WTC11 (cell line): ENCODE data around the gene APMAP. TPM values are rescaled to one million over a fixed set of nuclear protein-coding genes. Genes with fewer than 3 reads are reported as not detected.

Experiments
- ATAC-seq: fragments of 200-7000 bp; cut with Tn5 transposase; 2 replicates; pipeline ENCODE4 v1.10.0; 2021; ENCODE audit warnings: mild to moderate bottlenecking, moderate library complexity
- CTCF ChIA-PET: fragments of 300-600 bp; sonication (Branson Sonifier 250); formaldehyde crosslinking; loops from one replicate; lab custom pipeline; 2021; ENCODE audit warnings: antibody characterized with exemption; lab: Charles Lee
- POLR2A ChIA-PET: fragments of 350-600 bp; sonication (Branson Sonifier 250); formaldehyde crosslinking; loops from one replicate; lab custom pipeline; 2021; ENCODE audit warnings: antibody characterized with exemption; lab: Charles Lee
- DNase-seq: peaks from one replicate; pipeline ENCODE4 v3.0.0; 2021; ENCODE audit warnings: low spot score
- H3K27ac Mint-ChIP-seq: 2 replicates; pipeline ENCODE4 v1.8.0; 2021; ENCODE audit warnings: mixed read lengths
- H3K27me3 Mint-ChIP-seq: 2 replicates; pipeline ENCODE4 v1.8.0; 2021; ENCODE audit warnings: low read depth, mild to moderate bottlenecking, moderate library complexity, mixed read lengths
- H3K36me3 Mint-ChIP-seq: 2 replicates; pipeline ENCODE4 v1.8.0; 2021; ENCODE audit warnings: mixed read lengths
- H3K4me1 Mint-ChIP-seq: 2 replicates; pipeline ENCODE4 v1.8.0; 2022; ENCODE audit warnings: mixed read lengths
- H3K4me3 Mint-ChIP-seq: 2 replicates; pipeline ENCODE4 v1.8.0; 2021; ENCODE audit warnings: mild to moderate bottlenecking, moderate library complexity, mixed read lengths
- H3K9me3 Mint-ChIP-seq: 2 replicates; pipeline ENCODE4 v1.8.0; 2021; ENCODE audit warnings: mixed read lengths
- ATF1 ChIP-seq: sonication (generic); formaldehyde crosslinking; IDR thresholded peaks from 2 replicates; pipeline ENCODE4 v1.8.1; 2023; ENCODE audit warnings: mild to moderate bottlenecking, moderate library complexity, missing genetic modification reagents
- ATF2 ChIP-seq: sonication (generic); formaldehyde crosslinking; IDR thresholded peaks from 2 replicates; pipeline ENCODE4 v1.8.1; 2022; ENCODE audit warnings: low read depth, missing genetic modification reagents, borderline replicate concordance
- CDX4 ChIP-seq: fragments of 250-450 bp; sonication (Bioruptor Pico); IDR thresholded peaks from 2 replicates; pipeline ENCODE4 v1.9.0; 2021; ENCODE audit warnings: moderate library complexity, mild to moderate bottlenecking, inconsistent platforms, borderline replicate concordance
- CTCF ChIP-seq: fragments of 200-600 bp; IDR thresholded peaks from 2 replicates; pipeline ENCODE4 v1.8.0; 2022; ENCODE audit warnings: antibody characterized with exemption
- EMX1 ChIP-seq: fragments of 250-450 bp; sonication (Bioruptor Pico); IDR thresholded peaks from 2 replicates; pipeline ENCODE4 v1.8.0; 2021; ENCODE audit warnings: mild to moderate bottlenecking
- GRHL2 ChIP-seq: fragments of 250-450 bp; sonication (Bioruptor Pico); IDR thresholded peaks from 2 replicates; pipeline ENCODE4 v1.8.0; 2022; ENCODE audit warnings: mild to moderate bottlenecking, moderate library complexity; ENCODE audit not compliant: insufficient replicate concordance, severe bottlenecking
- NFYB ChIP-seq: sonication (generic); formaldehyde crosslinking; conservative IDR thresholded peaks from 2 replicates; pipeline ENCODE4 v1.8.0; 2022; ENCODE audit warnings: low read depth, missing genetic modification reagents
- NR2C2 ChIP-seq: sonication (generic); formaldehyde crosslinking; IDR thresholded peaks from 2 replicates; pipeline ENCODE4 v1.8.0; 2022; ENCODE audit warnings: mild to moderate bottlenecking, missing genetic modification reagents
- SMAD3 ChIP-seq: sonication (generic); formaldehyde crosslinking; IDR thresholded peaks from 2 replicates; pipeline ENCODE4 v1.8.0; 2022; ENCODE audit warnings: missing genetic modification reagents, mild to moderate bottlenecking, borderline replicate concordance
- TP53 ChIP-seq: sonication (generic); formaldehyde crosslinking; IDR thresholded peaks from 2 replicates; pipeline ENCODE4 v1.8.1; 2023; ENCODE audit warnings: mild to moderate bottlenecking, missing genetic modification reagents
- ZNF121 ChIP-seq: sonication (generic); formaldehyde crosslinking; IDR thresholded peaks from 2 replicates; pipeline ENCODE4 v1.8.0; 2023; ENCODE audit warnings: missing genetic modification reagents
- ZNF138 ChIP-seq: sonication (generic); formaldehyde crosslinking; conservative IDR thresholded peaks from 2 replicates; pipeline ENCODE4 v1.8.1; 2022; ENCODE audit warnings: mild to moderate bottlenecking, moderate library complexity, missing genetic modification reagents
- total RNA-seq: library from RNA; stranded (reverse); gene quantifications from 3 replicates; pipeline ENCODE4 v1.2.3, GENCODE V29; 2021
- TF ChIP-seq, protein P1 (sequence below): sonication (generic); formaldehyde crosslinking; IDR thresholded peaks from 2 replicates; pipeline ENCODE4 v1.8.1; 2023; ENCODE audit warnings: mild to moderate bottlenecking, missing genetic modification reagents
- TF ChIP-seq, protein P2 (sequence below): sonication (generic); formaldehyde crosslinking; IDR thresholded peaks from 2 replicates; pipeline ENCODE4 v1.8.0; 2023; ENCODE audit warnings: missing genetic modification reagents, mild to moderate bottlenecking, borderline replicate concordance
- TF ChIP-seq, protein P3 (sequence below): sonication (generic); formaldehyde crosslinking; IDR thresholded peaks from 2 replicates; pipeline ENCODE4 v1.8.0; 2023; ENCODE audit warnings: missing genetic modification reagents
- TF ChIP-seq, protein P4 (sequence below): fragments of 250-450 bp; sonication (Bioruptor Pico); IDR thresholded peaks from 2 replicates; pipeline ENCODE4 v1.8.0; 2021; ENCODE audit warnings: mild to moderate bottlenecking

Gene APMAP
- total RNA-seq, 1 experiment from 2014 or later: 55.3 TPM

DNA sequence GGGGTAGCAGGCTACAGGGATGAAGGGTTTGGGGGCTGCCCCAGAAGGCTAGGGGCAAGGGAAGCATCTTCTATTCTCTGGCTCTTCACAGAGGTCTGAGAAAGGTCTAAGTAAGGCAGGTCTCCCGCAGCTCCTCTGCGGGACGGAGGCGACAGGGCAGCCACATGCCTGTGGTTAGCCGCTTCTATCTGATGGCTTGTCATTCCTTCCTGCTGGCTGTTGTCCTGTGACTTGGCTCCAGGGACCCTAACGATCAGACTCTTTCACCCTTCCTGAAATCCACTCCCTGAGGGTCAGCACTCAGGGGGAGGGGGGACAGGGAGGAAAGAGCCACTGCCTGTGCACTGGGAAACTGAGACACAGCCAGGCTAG, 42.8 kb downstream of the APMAP start:
- no peak for ATAC-seq
- Mint-ChIP-seq H3K27ac (no peak overlapping the region), H3K27me3 (peaks cover 17% of the 10 kb centered on the region), H3K36me3 (peaks cover 3% of the 10 kb centered on the region; the same call in 1 of the 2 replicates), H3K9me3 (peaks cover 38% of the 10 kb centered on the region)
- POLR2A ChIA-PET: no interaction called here
- TF ChIP-seq GRHL2 (CRISPR knock-in tag) (no peak), ZNF121 (CRISPR knock-in tag) (no peak), ATF2 (CRISPR knock-in tag) (no peak), ZNF138 (no peak), NFYB (CRISPR knock-in tag) (no peak), CDX4 (CRISPR knock-in tag) (no peak), CTCF (no peak), EMX1 (no peak), NR2C2 (CRISPR knock-in tag) (no peak), TP53 (CRISPR knock-in tag) (no peak), SMAD3 (no peak), ATF1 (no peak)
- TF ChIP-seq, protein P1, sequence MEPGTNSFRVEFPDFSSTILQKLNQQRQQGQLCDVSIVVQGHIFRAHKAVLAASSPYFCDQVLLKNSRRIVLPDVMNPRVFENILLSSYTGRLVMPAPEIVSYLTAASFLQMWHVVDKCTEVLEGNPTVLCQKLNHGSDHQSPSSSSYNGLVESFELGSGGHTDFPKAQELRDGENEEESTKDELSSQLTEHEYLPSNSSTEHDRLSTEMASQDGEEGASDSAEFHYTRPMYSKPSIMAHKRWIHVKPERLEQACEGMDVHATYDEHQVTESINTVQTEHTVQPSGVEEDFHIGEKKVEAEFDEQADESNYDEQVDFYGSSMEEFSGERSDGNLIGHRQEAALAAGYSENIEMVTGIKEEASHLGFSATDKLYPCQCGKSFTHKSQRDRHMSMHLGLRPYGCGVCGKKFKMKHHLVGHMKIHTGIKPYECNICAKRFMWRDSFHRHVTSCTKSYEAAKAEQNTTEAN: no peak
- TF ChIP-seq, protein P2, sequence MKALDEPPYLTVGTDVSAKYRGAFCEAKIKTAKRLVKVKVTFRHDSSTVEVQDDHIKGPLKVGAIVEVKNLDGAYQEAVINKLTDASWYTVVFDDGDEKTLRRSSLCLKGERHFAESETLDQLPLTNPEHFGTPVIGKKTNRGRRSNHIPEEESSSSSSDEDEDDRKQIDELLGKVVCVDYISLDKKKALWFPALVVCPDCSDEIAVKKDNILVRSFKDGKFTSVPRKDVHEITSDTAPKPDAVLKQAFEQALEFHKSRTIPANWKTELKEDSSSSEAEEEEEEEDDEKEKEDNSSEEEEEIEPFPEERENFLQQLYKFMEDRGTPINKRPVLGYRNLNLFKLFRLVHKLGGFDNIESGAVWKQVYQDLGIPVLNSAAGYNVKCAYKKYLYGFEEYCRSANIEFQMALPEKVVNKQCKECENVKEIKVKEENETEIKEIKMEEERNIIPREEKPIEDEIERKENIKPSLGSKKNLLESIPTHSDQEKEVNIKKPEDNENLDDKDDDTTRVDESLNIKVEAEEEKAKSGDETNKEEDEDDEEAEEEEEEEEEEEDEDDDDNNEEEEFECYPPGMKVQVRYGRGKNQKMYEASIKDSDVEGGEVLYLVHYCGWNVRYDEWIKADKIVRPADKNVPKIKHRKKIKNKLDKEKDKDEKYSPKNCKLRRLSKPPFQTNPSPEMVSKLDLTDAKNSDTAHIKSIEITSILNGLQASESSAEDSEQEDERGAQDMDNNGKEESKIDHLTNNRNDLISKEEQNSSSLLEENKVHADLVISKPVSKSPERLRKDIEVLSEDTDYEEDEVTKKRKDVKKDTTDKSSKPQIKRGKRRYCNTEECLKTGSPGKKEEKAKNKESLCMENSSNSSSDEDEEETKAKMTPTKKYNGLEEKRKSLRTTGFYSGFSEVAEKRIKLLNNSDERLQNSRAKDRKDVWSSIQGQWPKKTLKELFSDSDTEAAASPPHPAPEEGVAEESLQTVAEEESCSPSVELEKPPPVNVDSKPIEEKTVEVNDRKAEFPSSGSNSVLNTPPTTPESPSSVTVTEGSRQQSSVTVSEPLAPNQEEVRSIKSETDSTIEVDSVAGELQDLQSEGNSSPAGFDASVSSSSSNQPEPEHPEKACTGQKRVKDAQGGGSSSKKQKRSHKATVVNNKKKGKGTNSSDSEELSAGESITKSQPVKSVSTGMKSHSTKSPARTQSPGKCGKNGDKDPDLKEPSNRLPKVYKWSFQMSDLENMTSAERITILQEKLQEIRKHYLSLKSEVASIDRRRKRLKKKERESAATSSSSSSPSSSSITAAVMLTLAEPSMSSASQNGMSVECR (CRISPR knock-in tag): no peak
- TF ChIP-seq, protein P3, sequence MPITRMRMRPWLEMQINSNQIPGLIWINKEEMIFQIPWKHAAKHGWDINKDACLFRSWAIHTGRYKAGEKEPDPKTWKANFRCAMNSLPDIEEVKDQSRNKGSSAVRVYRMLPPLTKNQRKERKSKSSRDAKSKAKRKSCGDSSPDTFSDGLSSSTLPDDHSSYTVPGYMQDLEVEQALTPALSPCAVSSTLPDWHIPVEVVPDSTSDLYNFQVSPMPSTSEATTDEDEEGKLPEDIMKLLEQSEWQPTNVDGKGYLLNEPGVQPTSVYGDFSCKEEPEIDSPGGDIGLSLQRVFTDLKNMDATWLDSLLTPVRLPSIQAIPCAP (CRISPR knock-in tag): no peak
- TF ChIP-seq, protein P4, sequence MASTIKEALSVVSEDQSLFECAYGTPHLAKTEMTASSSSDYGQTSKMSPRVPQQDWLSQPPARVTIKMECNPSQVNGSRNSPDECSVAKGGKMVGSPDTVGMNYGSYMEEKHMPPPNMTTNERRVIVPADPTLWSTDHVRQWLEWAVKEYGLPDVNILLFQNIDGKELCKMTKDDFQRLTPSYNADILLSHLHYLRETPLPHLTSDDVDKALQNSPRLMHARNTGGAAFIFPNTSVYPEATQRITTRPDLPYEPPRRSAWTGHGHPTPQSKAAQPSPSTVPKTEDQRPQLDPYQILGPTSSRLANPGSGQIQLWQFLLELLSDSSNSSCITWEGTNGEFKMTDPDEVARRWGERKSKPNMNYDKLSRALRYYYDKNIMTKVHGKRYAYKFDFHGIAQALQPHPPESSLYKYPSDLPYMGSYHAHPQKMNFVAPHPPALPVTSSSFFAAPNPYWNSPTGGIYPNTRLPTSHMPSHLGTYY (CRISPR knock-in tag): no peak
- TF ChIP-seq, all 79 proteins: peak for 0
- Mint-ChIP-seq H3K4me3 (no peak overlapping the region), H3K4me1 (peaks cover 11% of the 10 kb centered on the region)
- CTCF ChIA-PET: no interaction called here
- DNase-seq: no peak
